LNCaP clone FGC (cell line): Measurements from ENCODE around the gene SMARCD3.

ENCODE experiments used
- DNase-seq: peaks from one replicate; pipeline ENCODE4 v3.0.0-alpha.2; 2011; ENCODE audit warnings: low read depth
- H3K4me3 ChIP-seq: 2 replicates; pipeline ENCODE4 v1.5.1; 2011; ENCODE audit warnings: mild to moderate bottlenecking, low read depth, low read length, control low read depth
- CTCF ChIP-seq: IDR thresholded peaks from 2 replicates; pipeline ENCODE4 v1.5.1; 2012; ENCODE audit warnings: mild to moderate bottlenecking; ENCODE audit not compliant: control insufficient read depth, insufficient read depth; ENCODE audit errors: extremely low read depth

The SMARCD3 gene

DNA sequence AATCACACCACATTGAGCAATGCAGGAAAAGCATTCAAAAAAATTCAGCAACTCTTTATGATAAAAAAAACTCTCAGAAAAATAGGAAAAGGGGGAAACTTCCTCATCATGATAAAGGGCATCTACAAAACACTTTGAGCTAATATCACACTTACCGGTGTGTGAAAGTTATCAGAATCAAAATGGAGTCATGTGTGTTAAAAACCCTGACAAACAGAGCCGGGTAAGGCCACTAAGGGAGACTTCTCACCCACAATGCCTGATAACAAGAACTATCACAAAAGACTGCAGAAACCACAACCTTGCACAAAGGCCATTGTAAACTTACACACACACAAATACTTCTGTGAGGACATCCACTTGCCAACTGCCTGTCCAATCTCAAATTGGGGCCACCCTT lies 34.8 kb upstream of the SMARCD3 start:
- no peak overlapping the region for H3K4me3 ChIP-seq
- no peak for TF ChIP-seq CTCF
- DNase-seq = no peak

DNA sequence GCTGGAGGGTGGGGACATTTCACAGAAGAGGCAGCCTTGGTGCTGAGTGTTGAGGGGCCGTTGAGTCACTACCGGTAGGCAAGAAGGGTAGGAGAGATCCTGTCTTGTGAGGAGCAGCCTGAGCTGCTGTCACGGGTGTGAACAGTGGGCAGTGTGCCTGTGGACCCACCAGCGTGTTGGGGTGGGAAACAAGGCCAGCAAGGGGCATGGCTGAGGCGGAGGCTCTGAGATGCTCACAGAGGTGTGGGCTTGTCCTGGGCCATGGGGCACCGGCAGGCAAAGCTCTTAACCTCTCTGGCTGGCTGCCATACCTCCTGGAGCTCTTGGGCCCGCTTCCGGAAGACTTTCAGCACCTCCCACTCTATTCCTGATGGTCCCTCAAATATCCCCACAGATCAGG lies 33.6 kb upstream of the SMARCD3 start:
- no peak for TF ChIP-seq CTCF
- H3K4me3 ChIP-seq = no peak overlapping the region
- no peak for DNase-seq

DNA sequence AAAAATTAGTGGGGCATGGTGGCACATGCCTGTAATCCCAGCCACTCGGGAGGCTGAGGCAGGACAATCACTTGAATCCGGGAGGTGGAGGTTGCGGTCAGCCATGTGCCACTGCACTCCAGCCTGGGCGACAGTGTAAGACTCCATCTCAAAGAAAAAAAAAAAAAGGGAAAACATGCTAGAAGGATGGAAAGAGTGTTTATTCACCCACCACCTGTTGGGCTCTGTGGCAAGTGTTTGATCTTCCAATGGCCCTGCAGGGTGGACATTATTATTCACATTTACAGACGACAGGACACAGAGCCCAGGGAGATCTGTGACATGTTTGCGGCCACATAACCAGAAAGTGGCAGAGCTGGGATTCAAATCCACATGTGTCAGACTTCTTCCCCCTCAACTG lies 33.2 kb upstream of the SMARCD3 start:
- TF ChIP-seq CTCF = no peak
- DNase-seq = no peak
- no peak overlapping the region for H3K4me3 ChIP-seq

GRCh38 chr7:151280388-151281019 lies 32.0 kb upstream of the SMARCD3 start:
- TF ChIP-seq CTCF = no peak
- DNase-seq = no peak

DNA sequence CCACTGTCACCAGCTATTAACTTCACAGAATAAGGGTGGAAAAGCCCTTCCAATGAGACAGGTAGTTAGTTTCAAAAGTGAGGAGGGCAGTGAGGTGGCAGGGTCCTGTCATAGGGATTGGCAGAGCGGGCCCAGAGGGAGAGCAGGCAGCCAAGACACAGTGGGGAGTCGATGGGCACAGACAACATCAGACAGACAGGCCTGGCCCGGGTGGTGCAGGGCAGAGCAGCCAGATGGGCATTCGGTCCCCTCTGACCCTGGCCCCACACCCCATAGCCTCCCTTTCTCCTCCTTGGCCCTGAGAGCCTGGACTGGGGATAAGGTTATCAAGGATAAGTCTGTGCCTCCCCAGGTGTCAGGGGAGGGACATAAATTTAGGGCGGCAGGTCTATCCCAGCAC lies 31.4 kb upstream of the SMARCD3 start:
- DNase-seq = no peak
- H3K4me3 ChIP-seq = no peak overlapping the region
- TF ChIP-seq CTCF = no peak

More at GRCh38 chr7:151280388-151281019, 32.0 kb upstream of the SMARCD3 start:
- H3K4me3 ChIP-seq = no peak overlapping the region

GRCh38 chr7:151278949-151279348 lies 30.5 kb upstream of the SMARCD3 start:
- no peak for DNase-seq
- H3K4me3 ChIP-seq = no peak overlapping the region
- no peak for TF ChIP-seq CTCF

DNA sequence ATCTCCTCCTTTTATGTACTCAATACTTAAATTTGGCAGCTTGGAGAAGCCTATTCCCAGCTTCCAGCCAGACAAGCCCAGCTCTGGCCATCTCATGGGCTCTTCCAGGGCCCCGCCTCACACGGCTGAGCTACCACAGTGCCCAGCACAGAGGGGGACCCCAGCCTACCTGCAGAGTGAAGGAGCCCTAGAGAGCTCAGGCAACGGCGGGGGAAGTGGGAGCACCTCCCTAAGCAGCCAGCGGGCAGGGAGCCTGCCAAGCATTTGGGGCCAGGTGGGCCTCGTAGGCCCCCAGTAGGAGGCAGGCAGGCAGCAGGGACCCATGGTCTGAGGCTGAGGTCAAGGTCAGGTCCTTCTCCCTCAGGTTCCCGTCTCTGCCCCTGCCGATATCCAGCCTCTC lies 29.1 kb upstream of the SMARCD3 start:
- TF ChIP-seq CTCF = no peak
- DNase-seq = no peak
- no peak overlapping the region; the same call in 1 of the 2 replicates for H3K4me3 ChIP-seq
